ENCODE measurements around the gene HOXA5. TPM values are rescaled to one million over a fixed set of nuclear protein-coding genes. Genes with fewer than 3 reads are reported as not detected.

HOXA5 gene
- total RNA-seq, 1 donor from 2014 or later = not detected

DNA sequence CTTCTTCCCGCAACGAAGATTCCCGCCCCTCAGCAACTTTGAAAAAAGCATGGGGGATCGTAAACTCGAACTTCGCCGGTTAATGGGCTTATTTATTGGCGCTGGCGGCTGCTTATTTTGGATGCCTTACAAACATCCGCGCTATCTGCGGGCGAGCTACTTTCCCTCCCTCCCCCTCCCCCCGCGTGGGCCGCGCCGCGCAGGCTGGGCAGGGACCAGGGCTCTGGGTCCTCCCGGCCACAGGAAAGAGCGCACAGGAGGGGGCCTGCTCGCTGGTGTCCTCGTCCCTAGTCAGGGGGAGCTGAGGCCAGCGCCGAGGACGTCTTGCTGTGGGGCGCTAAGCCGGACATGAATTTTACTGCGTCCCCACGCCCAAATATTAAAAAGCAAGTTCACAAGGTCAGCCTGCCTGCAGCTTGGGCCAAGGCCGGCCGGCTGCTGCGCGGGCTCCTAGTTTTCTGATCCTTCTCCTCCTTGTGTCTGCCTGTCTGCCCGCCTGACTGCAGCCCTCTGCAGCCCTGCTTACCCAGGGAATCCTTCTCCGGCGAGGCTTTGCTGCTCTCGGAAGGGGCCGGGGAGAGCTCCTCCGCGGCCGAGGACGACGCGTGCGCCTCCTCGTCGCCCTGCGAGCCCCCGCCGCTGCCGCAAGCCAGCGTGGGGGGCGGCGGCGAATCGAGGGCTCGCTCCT is 29.5 kb upstream of the HOXA5 start:
- TF ChIP-seq, protein P1, sequence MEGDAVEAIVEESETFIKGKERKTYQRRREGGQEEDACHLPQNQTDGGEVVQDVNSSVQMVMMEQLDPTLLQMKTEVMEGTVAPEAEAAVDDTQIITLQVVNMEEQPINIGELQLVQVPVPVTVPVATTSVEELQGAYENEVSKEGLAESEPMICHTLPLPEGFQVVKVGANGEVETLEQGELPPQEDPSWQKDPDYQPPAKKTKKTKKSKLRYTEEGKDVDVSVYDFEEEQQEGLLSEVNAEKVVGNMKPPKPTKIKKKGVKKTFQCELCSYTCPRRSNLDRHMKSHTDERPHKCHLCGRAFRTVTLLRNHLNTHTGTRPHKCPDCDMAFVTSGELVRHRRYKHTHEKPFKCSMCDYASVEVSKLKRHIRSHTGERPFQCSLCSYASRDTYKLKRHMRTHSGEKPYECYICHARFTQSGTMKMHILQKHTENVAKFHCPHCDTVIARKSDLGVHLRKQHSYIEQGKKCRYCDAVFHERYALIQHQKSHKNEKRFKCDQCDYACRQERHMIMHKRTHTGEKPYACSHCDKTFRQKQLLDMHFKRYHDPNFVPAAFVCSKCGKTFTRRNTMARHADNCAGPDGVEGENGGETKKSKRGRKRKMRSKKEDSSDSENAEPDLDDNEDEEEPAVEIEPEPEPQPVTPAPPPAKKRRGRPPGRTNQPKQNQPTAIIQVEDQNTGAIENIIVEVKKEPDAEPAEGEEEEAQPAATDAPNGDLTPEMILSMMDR (IDR thresholded peaks at IDR 0.05; ENCODE audit: borderline replicate concordance) = no peak
- H3K36me3 ChIP-seq = no peaks in the 10 kb centered on the region
- no peaks in the 10 kb centered on the region for H3K9me3 ChIP-seq (replicated peaks)
- H3K4me3 ChIP-seq = peak overlapping the region; percentile 61
- peak; percentile 13 for DNase-seq
- no peak overlapping the region for H3K27ac ChIP-seq (replicated peaks)
- intact Hi-C loops (cut with micrococcal nuclease) = no loop called here
- peaks cover 38% of the 10 kb centered on the region for H3K4me1 ChIP-seq
- H3K27me3 ChIP-seq (ENCODE audit: low read depth) = peaks cover 100% of the 10 kb centered on the region

DNA sequence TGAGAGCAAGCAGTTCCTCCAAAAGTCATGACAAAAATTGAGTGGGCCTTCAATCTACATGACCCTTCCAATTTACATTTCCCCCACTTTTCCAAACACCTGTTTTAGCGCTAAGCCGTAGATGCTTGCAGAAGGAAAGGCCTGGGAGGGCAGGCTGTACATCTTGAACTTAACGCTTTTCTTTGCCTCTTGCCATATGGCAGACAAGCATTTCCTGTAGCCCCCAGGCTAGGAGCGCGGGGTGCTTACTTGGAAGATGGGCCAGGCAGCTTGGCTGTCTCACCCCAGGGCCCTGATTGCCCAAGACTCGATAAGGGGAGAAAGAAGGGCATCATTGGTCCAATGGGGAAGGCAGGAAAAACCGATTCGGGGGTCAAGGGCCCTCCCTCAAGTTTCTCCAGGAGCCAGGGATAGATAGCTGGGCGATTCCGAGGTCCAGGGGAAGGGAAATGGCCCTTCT is 28.9 kb upstream of the HOXA5 start:
- Histone ChIP-seq H3K4me3 (peak overlapping the region; percentile 61), H3K27ac (replicated peaks) (no peak overlapping the region), H3K4me1 (peaks cover 38% of the 10 kb centered on the region), H3K36me3 (no peaks in the 10 kb centered on the region), H3K27me3 (ENCODE audit: low read depth) (peaks cover 100% of the 10 kb centered on the region), H3K9me3 (replicated peaks) (no peaks in the 10 kb centered on the region)
- peak; percentile 12 for DNase-seq
- intact Hi-C loops (cut with micrococcal nuclease) = no loop called here
- TF ChIP-seq, protein P1 (IDR thresholded peaks at IDR 0.05; ENCODE audit: borderline replicate concordance) = no peak

DNA sequence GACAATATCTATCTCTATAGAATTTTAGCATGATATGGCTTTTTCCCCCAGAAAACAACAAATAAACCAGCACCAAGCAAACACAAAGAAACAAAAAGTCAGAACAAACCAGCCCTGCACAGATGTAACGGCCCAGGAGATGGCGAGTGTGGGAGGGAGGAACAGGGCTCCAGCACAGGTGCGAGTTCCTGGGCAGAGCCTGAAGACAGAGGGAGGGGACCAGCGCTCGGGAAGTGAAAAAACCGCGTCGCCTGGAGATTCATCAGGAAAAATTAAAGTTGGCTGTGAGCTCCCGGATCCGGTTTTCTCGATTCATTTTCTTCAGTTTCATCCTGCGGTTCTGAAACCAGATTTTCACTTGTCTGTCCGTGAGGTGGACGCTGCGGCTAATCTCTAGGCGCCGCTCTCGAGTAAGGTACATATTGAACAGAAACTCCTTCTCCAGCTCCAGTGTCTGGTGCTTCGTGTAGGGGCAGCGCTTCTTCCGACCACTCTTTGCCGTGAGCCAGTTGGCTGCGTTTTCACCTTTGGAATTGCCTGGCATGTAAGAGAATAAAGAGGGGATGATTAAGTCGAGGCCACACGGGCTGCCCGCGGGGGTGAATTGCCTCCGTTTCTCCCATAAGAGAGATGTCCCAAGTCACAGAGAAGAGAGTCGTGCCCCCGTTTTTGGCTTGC is 28.3 kb upstream of the HOXA5 start:
- peak; percentile 5 for DNase-seq
- Histone ChIP-seq H3K27ac (replicated peaks) (no peak overlapping the region), H3K9me3 (replicated peaks) (no peaks in the 10 kb centered on the region), H3K27me3 (ENCODE audit: low read depth) (peaks cover 100% of the 10 kb centered on the region), H3K36me3 (no peaks in the 10 kb centered on the region), H3K4me3 (no peak overlapping the region), H3K4me1 (peaks cover 40% of the 10 kb centered on the region)
- TF ChIP-seq, protein P1 (IDR thresholded peaks at IDR 0.05; ENCODE audit: borderline replicate concordance) = no peak
- intact Hi-C loops (cut with micrococcal nuclease) = no loop called here

DNA sequence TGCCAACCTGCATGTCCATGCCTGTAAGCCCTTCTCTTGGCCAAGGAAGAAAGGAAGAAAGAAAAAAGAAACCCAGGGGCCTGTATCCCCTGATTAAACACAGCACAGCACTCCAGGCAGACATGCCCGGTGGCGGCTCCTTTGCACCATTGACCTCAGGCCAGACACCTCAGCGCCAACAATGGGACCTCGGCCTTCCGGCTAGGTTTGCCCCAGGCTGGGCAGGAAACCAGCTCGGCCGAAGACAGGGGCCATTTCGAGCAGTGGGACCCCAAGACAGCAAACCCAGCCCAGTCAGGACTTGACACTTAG is 27.8 kb upstream of the HOXA5 start:
- intact Hi-C loops (cut with micrococcal nuclease) = no loop called here
- no peak overlapping the region for H3K4me3 ChIP-seq

DNA sequence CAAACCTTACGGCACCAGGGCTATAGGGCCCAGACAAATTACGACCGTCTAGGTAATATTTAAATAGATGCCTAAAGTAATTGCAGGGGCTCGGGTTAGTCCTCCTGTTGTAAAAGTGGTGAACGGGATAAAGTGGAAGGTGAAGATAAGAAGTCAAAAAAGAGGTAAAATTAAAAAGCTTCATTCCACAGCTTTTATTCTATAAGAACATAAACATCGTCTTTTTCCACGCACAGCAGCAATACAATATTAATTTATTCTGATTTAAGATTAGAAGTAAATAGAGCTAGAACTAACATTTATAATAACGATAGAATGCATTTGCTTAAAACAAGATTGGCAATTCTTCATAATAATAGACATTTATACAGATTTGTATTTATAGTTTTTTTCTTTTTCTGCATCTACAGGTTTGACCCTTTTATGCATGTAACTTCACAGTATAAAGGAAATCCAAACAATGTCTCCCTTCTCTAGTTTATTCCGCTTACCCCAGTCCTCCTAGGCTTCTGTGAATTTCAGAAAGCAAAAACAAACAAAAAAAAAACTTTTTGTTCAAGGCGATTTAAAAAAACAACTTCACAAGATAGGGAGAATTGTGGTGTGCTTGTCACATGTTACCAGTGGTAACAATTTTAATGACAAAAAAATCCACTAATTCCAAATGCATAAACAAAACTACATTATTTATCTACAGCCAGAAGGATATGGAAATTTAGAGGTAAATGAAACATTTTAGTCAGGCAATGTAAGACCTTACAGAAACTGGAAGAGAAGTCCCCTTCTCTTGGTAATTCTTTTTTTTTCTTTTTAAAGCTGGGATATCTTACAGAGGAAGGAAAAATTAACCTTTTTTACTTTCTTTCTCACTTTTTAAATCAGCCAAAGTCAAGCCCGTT is 27.2 kb upstream of the HOXA5 start:
- H3K27ac ChIP-seq (replicated peaks) = no peak overlapping the region
- H3K36me3 ChIP-seq = no peaks in the 10 kb centered on the region
- peaks cover 50% of the 10 kb centered on the region for H3K4me1 ChIP-seq
- TF ChIP-seq, protein P1 (IDR thresholded peaks at IDR 0.05; ENCODE audit: borderline replicate concordance) = no peak
- no peak for DNase-seq
- H3K4me3 ChIP-seq = no peak overlapping the region
- intact Hi-C loops (cut with micrococcal nuclease) = no loop called here
- no peaks in the 10 kb centered on the region for H3K9me3 ChIP-seq (replicated peaks)
- H3K27me3 ChIP-seq (ENCODE audit: low read depth) = peaks cover 100% of the 10 kb centered on the region

More for the DNA sequence above, 27.8 kb upstream of the HOXA5 start:
- Histone ChIP-seq H3K27ac (replicated peaks) (no peak overlapping the region), H3K36me3 (no peaks in the 10 kb centered on the region), H3K9me3 (replicated peaks) (no peaks in the 10 kb centered on the region), H3K4me1 (peaks cover 45% of the 10 kb centered on the region), H3K27me3 (ENCODE audit: low read depth) (peaks cover 100% of the 10 kb centered on the region)
- DNase-seq = no peak
- TF ChIP-seq, protein P1 (IDR thresholded peaks at IDR 0.05; ENCODE audit: borderline replicate concordance) = no peak
